Nephron (organoid): ENCODE data around the gene CREB3L4.

ENCODE experiments used
- H3K27ac Mint-ChIP-seq, 3 experiments: 2 replicates each; pipeline ENCODE4 v1.8.0; 2020; ENCODE audit warnings: mixed read lengths in 3 of 3, mild to moderate bottlenecking in 2 of 3, moderate library complexity in 1 of 3
- H3K27me3 Mint-ChIP-seq: 2 replicates; pipeline ENCODE4 v1.8.0; 2021; ENCODE audit warnings: low read depth, mild to moderate bottlenecking, moderate library complexity, mixed read lengths
- H3K36me3 Mint-ChIP-seq: 2 replicates; pipeline ENCODE4 v1.8.0; 2020; ENCODE audit warnings: low read depth, mixed read lengths
- H3K4me1 Mint-ChIP-seq: 2 replicates; pipeline ENCODE4 v1.8.0; 2020; ENCODE audit warnings: mixed read lengths
- H3K4me3 Mint-ChIP-seq, 3 experiments: 2 replicates each; pipeline ENCODE4 v1.8.0; 2020; ENCODE audit warnings: mild to moderate bottlenecking in 3 of 3, mixed read lengths in 3 of 3, moderate library complexity in 2 of 3
- H3K9me3 Mint-ChIP-seq: 2 replicates; pipeline ENCODE4 v1.8.0; 2020; ENCODE audit warnings: mixed read lengths
- TF ChIP-seq, protein P1 (sequence below), 3 experiments: fragments of 200-600 bp; sonication (generic); IDR thresholded peaks; one replicate each; pipeline ENCODE4 v1.5.0; 2021; ENCODE audit warnings: antibody characterized with exemption in 3 of 3; ENCODE audit not compliant: unreplicated experiment in 3 of 3

The CREB3L4 gene

DNA sequence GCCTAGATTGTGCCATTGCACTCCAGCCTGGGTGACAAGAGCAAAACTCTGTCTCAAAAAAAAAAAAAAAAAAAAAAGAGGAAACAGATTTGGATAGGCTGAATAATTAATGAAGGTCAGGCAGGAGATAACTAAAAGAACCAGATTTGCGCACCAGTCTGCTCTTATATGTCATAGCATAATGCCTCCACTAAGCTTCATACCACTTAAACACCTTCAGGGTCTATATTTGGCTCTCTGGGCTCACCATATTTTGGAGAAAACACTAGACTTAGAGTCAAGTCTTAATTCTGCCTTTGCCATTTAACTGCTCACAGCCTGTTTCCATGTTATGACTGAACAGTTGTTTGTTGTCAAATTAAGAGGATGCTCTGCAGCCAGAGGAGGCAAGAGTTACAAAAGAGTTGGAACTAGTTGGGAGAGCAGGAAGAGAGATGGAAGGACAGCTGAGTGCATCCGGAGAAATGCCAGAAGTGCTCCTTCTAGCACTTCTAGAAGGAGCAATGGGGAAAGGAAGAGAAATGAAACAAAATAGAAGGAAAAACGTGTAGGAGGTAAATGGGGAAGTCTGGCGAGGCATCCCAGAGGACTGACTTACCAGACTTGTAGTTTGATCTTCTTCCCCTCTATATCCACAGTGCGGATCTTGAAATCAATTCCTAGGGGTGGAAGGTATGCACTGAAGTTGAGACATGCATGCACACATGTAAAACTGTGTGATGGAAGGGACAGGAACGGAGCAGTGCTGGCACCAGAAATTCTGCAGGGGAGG is 16.6 kb downstream of the CREB3L4 start:
- Mint-ChIP-seq H3K4me1 (peaks cover 19% of the 10 kb centered on the region), H3K27ac (peak overlapping the region; percentile 80 to 91 (median 90)), H3K4me3 (peak overlapping the region; percentile 91 to 97 (median 96)), H3K27me3 (no peaks in the 10 kb centered on the region), H3K36me3 (peaks cover 27% of the 10 kb centered on the region), H3K9me3 (no peaks in the 10 kb centered on the region)
- TF ChIP-seq, protein P1, sequence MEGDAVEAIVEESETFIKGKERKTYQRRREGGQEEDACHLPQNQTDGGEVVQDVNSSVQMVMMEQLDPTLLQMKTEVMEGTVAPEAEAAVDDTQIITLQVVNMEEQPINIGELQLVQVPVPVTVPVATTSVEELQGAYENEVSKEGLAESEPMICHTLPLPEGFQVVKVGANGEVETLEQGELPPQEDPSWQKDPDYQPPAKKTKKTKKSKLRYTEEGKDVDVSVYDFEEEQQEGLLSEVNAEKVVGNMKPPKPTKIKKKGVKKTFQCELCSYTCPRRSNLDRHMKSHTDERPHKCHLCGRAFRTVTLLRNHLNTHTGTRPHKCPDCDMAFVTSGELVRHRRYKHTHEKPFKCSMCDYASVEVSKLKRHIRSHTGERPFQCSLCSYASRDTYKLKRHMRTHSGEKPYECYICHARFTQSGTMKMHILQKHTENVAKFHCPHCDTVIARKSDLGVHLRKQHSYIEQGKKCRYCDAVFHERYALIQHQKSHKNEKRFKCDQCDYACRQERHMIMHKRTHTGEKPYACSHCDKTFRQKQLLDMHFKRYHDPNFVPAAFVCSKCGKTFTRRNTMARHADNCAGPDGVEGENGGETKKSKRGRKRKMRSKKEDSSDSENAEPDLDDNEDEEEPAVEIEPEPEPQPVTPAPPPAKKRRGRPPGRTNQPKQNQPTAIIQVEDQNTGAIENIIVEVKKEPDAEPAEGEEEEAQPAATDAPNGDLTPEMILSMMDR (IDR thresholded peaks at IDR 0.05; ENCODE audit: unreplicated experiment in 3 of 3) = no peak

DNA sequence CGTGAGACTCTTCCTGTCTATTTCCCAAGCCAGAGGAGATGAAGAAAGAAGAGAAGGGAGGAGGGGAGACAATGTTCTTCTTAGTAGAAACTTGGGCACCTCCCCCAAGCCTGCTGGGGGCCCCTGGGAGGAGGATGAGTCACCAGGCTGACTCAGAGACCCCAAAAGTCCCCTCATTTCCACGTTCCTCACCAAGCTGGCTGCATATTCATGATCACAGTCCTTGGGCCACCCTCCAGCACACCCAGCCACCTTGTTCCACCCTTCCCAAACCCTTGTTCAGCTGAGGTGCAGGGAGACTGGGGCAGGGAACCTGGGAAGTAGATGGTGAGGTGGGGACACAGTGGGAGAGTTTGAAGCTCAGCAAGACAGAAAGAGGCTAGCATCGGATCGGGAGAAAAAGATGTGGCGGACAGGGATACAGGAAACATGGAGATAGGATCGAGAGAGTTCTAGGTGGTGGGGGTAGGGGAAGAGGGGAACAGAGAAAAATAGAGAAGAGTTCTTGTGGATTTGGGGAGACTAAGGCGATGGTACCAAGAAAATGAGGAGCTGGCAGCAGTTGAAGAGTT is 17.7 kb downstream of the CREB3L4 start:
- peaks cover 22% of the 10 kb centered on the region for H3K4me1 Mint-ChIP-seq
- TF ChIP-seq, protein P1 (IDR thresholded peaks at IDR 0.05; ENCODE audit: unreplicated experiment in 3 of 3) = no peak
- H3K36me3 Mint-ChIP-seq = peaks cover 25% of the 10 kb centered on the region
- H3K27ac Mint-ChIP-seq = peak overlapping the region; percentile 80 to 96 (median 90)
- H3K27me3 Mint-ChIP-seq = no peaks in the 10 kb centered on the region
- H3K9me3 Mint-ChIP-seq = no peaks in the 10 kb centered on the region
- peak overlapping the region; percentile 91 to 97 (median 96) for H3K4me3 Mint-ChIP-seq

DNA sequence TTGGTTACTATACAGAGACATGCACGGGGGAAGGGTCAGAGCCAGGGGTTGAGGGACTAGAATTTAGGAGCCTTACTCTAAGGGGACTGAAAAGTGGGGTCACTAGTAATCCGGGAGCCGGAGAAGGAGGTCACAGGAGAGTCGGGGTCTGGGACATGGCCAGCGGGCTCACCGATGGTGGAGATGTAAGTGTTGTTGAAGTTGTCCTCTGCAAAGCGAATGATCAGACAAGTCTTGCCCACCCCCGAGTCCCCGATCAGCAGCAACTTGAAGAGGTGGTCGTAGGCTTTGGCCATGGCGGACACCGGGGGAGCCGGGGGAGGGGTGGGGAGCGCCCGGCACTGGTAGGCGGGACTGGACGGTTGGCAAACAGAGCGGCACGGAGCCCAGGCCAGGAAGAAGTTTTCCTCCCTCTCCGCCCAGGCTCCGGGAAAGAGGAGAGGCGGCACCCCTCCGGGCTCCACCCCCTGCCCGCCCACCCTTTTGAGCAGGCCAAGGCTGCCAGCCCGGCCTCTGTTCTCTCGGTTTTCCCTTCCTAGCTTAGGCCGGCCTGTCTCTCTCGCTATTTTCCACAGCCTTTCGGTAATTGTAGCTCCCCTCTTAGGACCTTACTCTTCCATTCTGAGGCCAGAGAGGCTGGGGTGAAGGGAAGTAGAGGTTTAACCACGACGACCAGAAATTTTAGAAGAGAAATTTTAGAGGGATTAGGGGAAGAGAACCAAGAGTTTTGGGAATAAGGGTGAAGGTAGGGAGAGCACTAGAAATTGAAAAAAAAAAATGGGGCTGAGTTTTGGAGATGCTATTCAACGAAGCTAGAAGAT is 18.4 kb downstream of the CREB3L4 start, which contains the start of gene RAB13:
RAB13 (minus strand) TSS at position 399 of the 821 bp plus-strand sequence; CDS start at position 296, 103 bp downstream.
- Mint-ChIP-seq H3K27me3 (no peaks in the 10 kb centered on the region), H3K4me1 (peaks cover 27% of the 10 kb centered on the region), H3K27ac (peak within 1 kb of the TSS; percentile 80 to 96 (median 90)), H3K36me3 (peaks cover 25% of the 10 kb centered on the region), H3K4me3 (peak within 1 kb of the TSS; percentile 91 to 97 (median 96)), H3K9me3 (no peaks in the 10 kb centered on the region)
- TF ChIP-seq, protein P1 (IDR thresholded peaks at IDR 0.05; ENCODE audit: unreplicated experiment in 3 of 3) = no peak

DNA sequence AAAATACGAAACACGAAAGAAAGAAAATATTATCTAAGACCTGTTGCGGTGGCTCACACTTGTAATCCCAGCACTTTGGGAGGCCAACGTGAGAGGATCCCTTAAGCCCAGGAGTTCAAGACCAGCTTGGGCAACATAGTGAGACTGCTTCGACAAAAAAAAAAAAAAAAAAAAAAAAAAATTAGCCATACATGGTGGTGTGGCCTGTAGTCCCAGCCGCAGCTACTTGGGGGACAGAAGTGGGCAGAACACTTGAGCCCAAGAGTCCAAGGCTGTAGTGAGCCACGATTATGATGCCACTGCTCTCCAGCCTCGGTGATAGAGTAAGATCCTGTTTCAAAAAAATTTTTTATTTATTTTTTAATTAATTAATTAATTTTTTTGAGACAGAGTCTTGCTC is 19.9 kb downstream of the CREB3L4 start:
- H3K4me3 Mint-ChIP-seq = peak overlapping the region in 1 of 3 experiments; percentile 49

DNA sequence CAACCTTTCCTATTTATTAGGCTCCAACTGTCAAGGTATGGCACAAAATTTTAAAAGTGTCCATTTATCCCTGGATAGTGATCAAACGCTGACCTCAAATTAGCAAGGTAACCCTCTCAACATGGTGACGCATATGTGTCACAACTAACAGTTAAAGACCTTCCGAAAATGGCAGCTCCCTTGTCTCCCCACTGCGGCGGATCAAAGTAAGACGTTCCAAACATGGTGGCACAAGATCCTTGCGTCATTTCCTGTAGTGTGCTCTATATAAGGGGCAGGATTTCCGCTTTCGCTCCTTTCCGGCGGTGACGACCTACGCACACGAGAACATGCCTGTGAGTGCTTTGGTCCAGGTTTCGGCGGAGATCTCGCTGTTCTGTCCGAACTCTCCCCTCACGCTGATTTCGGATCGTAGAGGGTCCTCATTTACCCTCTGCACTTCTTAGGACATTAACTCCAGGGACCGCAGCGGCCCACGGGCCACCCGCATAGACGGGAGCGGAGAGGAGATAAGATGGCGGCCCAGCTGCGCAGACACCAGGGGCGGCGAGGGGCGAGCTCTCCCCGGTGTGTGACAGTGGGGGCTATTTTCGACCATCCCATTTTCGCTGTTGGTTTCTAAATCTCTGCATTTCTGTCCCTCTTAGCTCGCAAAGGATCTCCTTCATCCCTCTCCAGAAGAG is 22.9 kb downstream of the CREB3L4 start, which contains the start of gene RPS27:
RPS27 (plus strand) TSS at position 295 of the 683 bp plus-strand sequence; CDS start at position 330, 35 bp downstream.
- Mint-ChIP-seq H3K4me3 (peak within 1 kb of the TSS; percentile 91 to 96 (median 92)), H3K27ac (peak within 1 kb of the TSS; percentile 75 to 94 (median 85)), H3K27me3 (no peaks in the 10 kb centered on the region), H3K4me1 (peaks cover 36% of the 10 kb centered on the region), H3K9me3 (no peaks in the 10 kb centered on the region), H3K36me3 (peaks cover 32% of the 10 kb centered on the region)
- TF ChIP-seq, protein P1 (IDR thresholded peaks at IDR 0.05; ENCODE audit: unreplicated experiment in 3 of 3) = no peak

More for the DNA sequence above, 19.9 kb downstream of the CREB3L4 start:
- H3K27me3 Mint-ChIP-seq = no peaks in the 10 kb centered on the region
- peaks cover 40% of the 10 kb centered on the region for H3K4me1 Mint-ChIP-seq
- peaks cover 24% of the 10 kb centered on the region for H3K36me3 Mint-ChIP-seq
- no peaks in the 10 kb centered on the region for H3K9me3 Mint-ChIP-seq
- H3K27ac Mint-ChIP-seq = peak overlapping the region in 1 of 3 experiments; percentile 90
- TF ChIP-seq, protein P1 (IDR thresholded peaks at IDR 0.05; ENCODE audit: unreplicated experiment in 3 of 3) = no peak
